ENCODE data around the gene ORC3.
"Not testable (repeated sequence)": the region's sequence is repeated elsewhere in the genome, so short reads cannot be mapped to it uniquely, and the experiment has no call there.

Gene ORC3

GRCh38 chr6:87600576-87600975, 10.6 kb downstream of the ORC3 start:
- TF ChIP-seq CTCF (IDR thresholded peaks at IDR 0.05; ENCODE audit: insufficient read depth, missing control alignments) = no peak
- no peak for FAIRE-seq
- DNase-seq (ENCODE audit: insufficient read length, low spot score) = no peak

- FAIRE-seq = no peak
- no peak for TF ChIP-seq CTCF (IDR thresholded peaks at IDR 0.05; ENCODE audit: insufficient read depth, missing control alignments)
- DNase-seq (ENCODE audit: insufficient read length, low spot score) = no peak
Observed at GRCh38 chr6:87606199-87606598, 16.3 kb downstream of the ORC3 start.

- DNase-seq (ENCODE audit: insufficient read length, low spot score) = no peak
- no peak for TF ChIP-seq CTCF (IDR thresholded peaks at IDR 0.05; ENCODE audit: insufficient read depth, missing control alignments)
- no peak for FAIRE-seq
Observed at GRCh38 chr6:87608802-87609201, 18.9 kb downstream of the ORC3 start.

- DNase-seq (ENCODE audit: insufficient read length, low spot score); FAIRE-seq: not testable (repeated sequence)
Observed at GRCh38 chr6:87613018-87613417, 23.1 kb downstream of the ORC3 start.

GRCh38 chr6:87617405-87617804, 27.5 kb downstream of the ORC3 start:
- TF ChIP-seq CTCF (IDR thresholded peaks at IDR 0.05; ENCODE audit: insufficient read depth, missing control alignments) = no peak
- no peak for FAIRE-seq
- DNase-seq (ENCODE audit: insufficient read length, low spot score) = no peak

GRCh38 chr6:87618531-87618930, 28.6 kb downstream of the ORC3 start:
- DNase-seq (ENCODE audit: insufficient read length, low spot score) (no peak), FAIRE-seq (no peak)
- no peak for TF ChIP-seq CTCF (IDR thresholded peaks at IDR 0.05; ENCODE audit: insufficient read depth, missing control alignments)

- FAIRE-seq (no peak), DNase-seq (ENCODE audit: insufficient read length, low spot score) (no peak)
- TF ChIP-seq CTCF (IDR thresholded peaks at IDR 0.05; ENCODE audit: insufficient read depth, missing control alignments) = no peak
Observed at GRCh38 chr6:87623248-87623647, 33.3 kb downstream of the ORC3 start.

GRCh38 chr6:87628424-87628823, 38.5 kb downstream of the ORC3 start:
- DNase-seq (ENCODE audit: insufficient read length, low spot score) = no peak
- FAIRE-seq = peak; percentile 41
- no peak for TF ChIP-seq CTCF (IDR thresholded peaks at IDR 0.05; ENCODE audit: insufficient read depth, missing control alignments)

Measured in D721Med (cell line).